Stimulated activated CD8-positive, alpha-beta memory T cell treated with anti-CD3 and anti-CD28 coated beads, Interleukin-4, amount 100 ng/mL, for 1 hour (primary cell): ENCODE data around the gene ZSCAN10.

Experiments used
- DNase-seq, 2 donors: peaks; one replicate each; pipeline ENCODE4 v3.0.0-alpha.2; 2020; ENCODE audit warnings: low read depth in 2 of 2, low spot score in 1 of 2

ZSCAN10 gene

GRCh38 chr16:3049921-3050481 is 49.1 kb downstream of the ZSCAN10 start:
- no peak for DNase-seq

DNA sequence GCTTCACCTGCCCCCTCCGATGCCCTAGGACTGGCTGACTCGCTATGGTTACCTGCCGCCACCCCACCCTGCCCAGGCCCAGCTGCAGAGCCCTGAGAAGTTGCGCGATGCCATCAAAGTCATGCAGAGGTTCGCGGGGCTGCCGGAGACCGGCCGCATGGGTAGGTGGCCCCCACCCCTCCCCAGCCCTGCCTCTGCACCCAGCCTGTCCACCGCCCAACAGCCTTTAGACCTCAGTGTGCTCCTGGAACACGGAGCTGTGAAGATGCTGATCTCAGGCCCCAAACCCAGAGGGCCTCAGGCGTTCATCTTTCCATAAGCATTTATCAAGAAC is 51.7 kb downstream of the ZSCAN10 start:
- DNase-seq: no peak

DNA sequence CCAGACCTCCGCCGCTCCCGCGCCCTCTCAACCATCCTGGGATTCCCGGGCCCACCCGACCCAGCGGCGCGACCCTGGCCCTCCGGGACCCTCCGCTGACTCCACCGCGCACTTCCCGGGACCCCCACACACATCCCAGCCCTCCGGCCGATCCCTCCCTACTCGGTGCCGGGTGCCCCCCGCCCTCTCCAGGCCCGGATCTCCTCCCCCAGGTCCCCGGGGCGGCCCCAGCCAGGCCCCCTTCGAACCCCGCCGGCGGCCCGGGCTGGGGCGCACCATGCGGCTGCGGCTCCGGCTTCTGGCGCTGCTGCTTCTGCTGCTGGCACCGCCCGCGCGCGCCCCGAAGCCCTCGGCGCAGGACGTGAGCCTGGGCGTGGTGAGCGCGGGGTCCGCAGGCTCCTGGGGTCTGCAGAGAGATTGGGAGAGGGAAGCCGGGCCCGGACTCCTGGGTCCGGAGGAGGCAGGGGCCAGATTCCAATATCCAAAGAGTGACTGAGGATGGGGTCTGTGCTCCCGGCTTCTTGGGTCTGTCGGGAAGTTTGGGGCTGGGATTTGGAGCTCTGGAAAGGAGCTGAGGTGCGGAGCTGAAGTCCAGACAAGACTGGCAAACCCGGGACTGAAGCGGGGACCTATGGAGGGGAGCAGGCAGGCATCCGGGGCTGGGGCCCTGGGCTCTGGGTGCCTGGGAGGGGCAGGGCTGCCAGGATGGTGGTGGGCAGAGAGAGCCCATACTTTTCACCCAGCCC is 52.3 kb downstream of the ZSCAN10 start:
- no peak for DNase-seq

- DNase-seq: no peak
These were observed 53.1 kb downstream of the ZSCAN10 start, which contains the start of gene MMP25 for GRCh38 chr16:3045758-3046640. TSS of gene MMP25 (plus strand) at chr16:3046561. CDS start at chr16:3046918, 357 bp downstream.

DNA sequence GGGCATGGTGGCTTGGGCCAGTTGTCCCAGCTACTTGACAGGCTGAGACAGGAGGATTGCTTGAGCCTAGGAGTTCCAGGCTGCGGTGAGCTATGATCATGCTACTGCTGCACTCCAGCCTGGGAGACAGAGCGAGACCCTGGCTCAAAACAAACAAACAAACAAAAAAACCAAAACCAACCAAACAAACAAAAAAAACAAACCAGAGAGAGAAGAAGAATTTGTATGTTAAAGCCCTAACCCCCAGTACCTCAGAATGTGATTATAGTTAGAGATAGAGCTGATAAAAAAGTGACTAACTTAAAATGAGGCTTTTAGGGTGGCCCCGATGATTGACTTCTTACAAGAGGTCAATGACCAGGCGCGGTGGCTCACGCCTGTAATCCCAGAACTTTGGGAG is 54.4 kb downstream of the ZSCAN10 start:
- DNase-seq: no peak

DNA sequence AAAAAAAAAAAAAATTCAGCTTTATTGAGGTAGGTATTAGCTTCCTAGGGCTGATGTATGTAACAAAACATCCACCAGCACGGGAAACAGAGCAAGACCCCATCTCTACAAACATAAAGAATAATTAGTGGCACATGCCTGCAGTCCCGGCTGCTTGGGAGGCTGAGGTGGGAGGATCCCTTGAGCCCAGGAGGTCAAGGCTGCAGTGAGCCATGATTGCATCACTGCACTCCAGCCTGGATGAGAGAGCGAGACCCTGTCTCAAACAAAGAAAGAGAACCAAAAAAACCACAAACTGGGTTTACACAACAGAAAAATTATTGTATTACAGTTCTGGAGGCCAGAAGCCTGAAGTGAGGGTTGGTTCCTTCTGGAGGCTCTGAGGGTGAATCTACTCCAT is 56.7 kb downstream of the ZSCAN10 start:
- DNase-seq: no peak

GRCh38 chr16:3038896-3039295 is 60.2 kb downstream of the ZSCAN10 start:
- no peak for DNase-seq
